CD4-positive, alpha-beta T cell treated with Interleukin-6 at 100 ng/mL for 8 hours (primary cell): ENCODE measurements around the gene SDK1.
"Not testable (repeated sequence)": the region's sequence is repeated elsewhere in the genome, so short reads cannot be mapped to it uniquely, and the experiment has no call there.

Source experiments
- DNase-seq: peaks from one replicate; pipeline ENCODE4 v3.0.0-alpha.2; 2020; ENCODE audit warnings: mixed read lengths, low spot score

Gene SDK1

DNA sequence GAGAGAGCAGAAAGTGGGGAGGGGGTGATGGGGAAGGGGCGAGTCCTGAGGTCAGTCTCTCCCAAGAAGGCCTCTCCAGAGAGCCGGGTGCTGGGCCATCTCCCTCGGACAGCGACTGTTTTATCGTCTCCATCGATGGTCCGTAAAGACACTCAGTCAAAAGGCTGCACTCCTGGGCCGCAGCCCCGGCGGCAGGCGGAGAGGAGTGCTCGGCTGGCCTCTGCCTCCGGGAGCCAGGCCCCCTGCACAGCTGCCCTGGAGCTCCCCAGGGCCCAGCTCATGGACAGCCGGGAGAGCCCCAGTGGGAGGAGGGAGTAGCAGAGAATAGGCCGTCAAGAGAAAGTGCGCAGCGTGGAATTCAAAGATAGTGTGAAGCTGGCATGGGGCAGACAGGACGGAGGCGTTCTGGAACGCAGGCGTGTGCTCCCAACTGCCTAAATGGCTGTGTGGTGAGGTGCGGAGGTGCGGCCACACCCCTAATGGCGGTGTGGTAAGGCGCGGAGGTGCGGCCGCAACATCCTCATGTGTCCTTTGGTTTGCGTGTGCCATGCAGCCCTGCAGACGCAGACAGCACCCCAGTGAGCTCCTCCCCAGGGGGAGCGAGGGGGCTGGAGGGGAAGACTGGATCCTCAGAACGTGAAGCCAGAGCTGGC lies 903.6 kb downstream of the SDK1 start:
- DNase-seq: peak; percentile 27

DNA sequence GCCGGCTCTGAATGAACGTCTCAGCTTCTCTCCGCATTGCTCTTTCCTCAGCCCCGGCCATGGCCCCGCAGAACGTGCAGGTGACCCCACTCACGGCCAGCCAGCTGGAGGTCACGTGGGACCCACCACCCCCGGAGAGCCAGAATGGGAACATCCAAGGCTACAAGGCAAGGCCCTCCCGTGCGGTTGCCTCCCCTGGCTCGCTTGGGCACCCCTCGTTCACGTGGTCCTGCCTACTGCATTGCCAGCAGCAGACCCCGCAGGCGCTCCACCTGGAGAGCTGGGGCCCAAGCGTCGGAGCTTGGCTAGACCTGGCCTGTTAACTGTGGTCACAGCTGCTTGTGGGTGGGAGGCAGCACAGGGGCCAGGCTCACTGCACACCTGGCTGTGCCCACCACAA lies 904.8 kb downstream of the SDK1 start:
- no peak for DNase-seq

DNA sequence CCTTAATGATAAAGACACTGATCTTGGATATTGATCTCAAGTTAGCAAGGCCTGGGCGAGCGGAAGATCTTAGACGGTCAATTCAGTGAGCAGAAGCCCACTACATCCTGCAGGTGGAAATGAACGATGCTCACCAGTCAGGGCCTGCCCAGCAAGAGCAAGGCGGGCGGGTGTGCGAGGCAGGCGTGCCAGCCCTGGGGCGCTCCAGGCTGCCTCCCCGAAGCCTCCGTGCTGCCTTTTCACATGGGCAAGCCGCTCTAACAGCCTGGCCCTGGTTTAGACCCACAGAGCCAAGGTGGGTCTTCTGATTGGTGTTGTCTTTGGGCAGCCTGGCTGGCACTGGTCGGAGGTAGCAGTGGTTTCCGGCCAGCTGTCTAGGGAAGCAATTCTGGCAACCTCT lies 906.0 kb downstream of the SDK1 start:
- DNase-seq: no peak

DNA sequence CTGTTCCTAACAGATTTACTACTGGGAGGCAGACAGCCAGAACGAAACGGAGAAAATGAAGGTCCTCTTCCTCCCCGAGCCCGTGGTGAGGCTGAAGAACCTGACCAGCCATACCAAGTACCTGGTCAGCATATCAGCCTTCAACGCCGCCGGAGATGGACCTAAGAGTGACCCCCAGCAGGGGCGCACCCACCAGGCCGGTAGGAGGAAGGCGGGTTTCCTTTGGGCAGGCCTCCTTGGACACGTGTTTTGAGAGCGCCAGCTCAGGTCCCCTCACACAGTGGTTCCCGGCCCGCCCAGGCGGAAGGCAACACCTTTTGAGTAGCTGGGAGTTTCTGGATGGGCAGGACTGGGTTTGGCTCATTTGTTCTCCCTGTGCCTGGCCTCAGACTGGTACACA lies 907.0 kb downstream of the SDK1 start:
- no peak for DNase-seq

DNA sequence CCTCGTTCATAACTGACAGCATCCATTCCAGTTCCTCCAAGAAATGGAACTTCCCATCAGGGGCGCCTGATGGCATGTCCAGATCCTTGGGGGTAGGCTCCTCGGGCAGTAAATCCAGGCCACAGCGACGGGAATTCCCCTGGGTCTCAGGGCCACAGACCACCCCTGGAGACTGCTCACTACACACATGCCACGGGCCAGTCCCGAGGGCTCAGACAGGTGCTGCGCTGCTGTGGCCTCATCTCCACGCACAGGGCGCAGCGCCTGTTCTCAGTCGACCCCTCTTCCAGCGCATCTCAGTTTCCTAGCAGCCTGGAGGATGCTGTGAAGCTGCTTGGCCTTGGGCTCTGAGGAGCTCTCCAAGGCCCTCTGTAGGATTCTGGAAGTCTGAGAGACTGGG lies 907.5 kb downstream of the SDK1 start:
- no peak for DNase-seq

DNA sequence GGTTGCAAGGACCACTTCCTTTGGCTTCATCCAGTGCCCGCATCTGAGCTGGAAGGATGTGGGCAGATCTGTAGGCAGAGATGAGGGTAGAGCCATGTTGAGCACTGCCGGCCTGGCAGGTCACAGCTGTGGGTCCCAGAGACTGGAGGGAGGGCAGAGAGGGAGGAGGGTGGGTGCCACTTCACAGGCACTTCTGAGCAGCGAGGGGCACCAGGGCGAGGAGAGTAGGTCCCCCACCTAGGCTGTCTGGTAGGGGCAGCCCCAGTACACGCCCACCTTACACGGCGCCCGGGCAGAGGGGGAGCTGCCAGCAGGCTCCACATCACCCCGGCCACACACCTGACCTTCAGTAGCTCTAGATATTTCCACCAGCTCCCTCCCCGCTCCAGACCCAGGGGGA lies 908.1 kb downstream of the SDK1 start:
- DNase-seq: no peak

DNA sequence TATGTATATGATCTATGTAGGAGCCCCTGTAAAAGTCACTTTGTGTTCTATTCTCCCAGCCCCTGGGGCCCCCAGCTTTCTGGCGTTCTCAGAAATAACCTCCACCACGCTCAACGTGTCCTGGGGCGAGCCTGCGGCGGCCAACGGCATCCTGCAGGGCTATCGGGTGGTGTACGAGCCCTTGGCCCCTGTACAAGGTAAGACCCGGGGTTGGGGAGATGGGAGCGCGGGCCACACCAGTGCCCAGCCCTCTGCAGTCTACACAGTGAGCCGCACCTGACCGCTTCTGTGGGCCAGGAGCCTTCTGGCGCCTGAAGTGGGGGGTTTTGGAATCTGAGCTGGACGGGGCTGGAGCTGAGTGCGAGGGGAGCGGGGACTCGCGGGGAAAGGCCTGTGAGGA lies 908.9 kb downstream of the SDK1 start:
- no peak for DNase-seq

DNA sequence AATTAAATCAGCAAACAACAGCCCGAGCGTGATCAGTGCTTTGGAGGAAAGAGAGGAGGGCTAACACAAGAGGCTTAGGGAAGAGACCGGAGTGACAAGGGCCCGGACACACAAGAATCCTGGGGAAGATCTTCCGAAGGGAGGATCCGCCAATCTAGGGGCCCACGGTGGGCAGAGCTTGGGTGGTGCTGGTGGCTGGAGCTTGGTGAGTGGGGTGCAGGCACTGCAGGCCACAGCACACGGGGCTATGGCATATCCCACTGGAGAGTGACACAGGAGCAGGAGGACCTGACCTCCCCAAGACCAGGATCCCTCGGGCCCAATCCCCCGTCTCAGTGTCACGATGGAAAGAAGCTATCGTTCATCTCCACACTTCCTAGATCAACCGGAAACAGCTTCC lies 909.8 kb downstream of the SDK1 start:
- no peak for DNase-seq

DNA sequence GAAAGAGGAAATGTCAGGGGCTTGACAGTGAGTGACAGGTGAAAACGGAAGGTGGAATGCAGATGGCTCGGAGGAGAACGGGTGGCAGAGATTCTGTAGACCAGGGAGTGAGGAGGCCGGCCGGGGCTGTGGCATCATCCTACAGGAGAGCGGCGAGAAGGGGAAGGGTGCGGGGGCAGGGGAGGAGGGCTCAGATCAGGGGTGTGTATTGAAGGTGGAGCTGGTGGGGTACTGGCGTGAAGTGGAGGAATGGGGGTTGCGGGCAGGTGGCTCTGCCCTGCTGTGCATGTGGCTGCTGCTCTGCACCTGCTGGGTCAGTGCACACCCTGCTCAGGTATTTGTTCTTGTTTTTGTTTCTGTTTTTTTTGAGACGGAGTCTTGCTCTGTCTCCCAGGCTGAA lies 910.2 kb downstream of the SDK1 start:
- DNase-seq: no peak

DNA sequence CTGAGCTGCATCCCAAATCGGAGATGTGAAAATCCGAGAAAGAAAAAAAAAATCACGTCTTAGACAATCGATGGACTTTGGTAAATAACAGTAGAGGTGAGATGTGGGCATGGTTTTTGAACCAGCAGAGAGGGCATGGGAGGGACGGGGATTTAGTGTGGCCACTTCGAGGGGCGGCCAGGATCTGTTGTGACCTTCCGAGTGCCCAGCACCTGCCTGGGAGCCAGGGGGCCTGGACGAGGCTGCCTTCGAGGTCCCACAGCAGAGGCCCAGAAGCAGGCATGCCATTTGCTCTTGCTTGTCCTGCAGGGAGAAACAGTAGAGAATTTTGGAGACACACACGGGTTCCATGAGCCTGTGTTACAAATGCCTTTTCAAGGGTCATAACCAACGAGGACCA lies 911.3 kb downstream of the SDK1 start:
- DNase-seq: no peak

DNA sequence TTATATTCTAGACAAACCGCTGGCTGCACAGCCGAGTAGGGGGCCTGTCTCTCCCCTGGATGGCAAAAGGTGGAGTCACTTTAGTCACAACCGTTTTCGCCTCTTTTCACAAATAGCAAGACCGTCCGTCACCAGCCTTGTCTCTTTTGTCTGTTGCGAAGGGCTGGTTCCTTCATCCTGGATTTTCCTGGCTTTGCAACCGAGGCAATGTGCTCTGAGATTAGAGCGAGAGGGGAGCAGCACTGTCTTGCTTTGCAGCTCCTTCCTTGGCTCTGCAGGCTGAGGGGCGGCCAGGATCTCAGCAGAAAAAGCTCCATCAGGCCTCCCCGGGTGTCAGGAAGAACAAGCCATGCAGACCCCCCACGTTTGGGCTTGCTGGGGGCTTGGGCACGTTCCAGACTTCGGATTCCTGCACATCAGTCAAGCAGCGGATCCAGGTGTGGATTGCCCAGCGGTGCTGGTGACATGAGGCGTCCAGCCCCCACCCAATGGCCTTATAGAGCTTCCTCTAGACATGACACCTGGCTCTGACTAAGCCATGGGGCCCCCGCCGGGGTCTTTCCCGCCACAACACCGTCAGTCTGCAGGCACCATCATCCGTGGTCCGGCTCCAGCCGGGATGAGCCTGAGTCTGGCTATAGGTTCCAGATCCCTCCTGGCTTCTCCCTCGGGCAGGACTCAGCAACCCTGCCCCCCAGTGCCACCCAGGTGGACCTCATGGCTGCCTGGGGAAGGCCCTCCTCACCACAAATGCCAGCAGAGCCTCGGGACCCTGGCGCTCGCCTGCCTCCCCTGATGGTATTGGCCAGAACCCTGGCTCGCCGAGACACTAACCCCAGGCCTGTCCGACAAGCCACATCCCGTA lies 913.5 kb downstream of the SDK1 start:
- DNase-seq: no peak

DNA sequence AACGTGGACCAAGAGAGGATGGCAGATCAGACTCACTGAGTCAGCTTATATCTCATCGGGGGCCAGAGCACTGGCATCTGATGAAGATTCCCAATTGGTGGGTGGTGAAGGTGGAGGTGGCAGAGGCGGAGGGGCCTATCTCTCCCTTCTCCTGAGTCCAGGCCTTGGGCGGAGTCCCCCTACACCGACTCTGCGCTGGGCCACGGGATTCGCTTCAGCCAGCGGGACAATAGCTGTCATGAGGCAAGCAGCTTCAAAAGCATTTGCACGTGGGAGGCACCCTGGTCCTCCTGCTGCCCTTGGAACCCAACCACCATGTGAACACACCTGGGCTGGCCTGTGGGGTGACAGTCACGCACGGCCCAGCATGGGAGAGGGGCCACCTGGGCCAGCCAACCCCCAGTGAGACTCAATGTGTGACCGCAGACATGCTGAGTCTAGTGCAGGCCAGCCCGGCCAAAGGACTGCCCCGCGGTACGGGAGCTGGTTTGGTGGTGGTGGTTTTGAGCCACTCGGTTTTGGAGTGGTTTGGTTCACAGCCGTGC lies 914.2 kb downstream of the SDK1 start:
- DNase-seq: no peak

DNA sequence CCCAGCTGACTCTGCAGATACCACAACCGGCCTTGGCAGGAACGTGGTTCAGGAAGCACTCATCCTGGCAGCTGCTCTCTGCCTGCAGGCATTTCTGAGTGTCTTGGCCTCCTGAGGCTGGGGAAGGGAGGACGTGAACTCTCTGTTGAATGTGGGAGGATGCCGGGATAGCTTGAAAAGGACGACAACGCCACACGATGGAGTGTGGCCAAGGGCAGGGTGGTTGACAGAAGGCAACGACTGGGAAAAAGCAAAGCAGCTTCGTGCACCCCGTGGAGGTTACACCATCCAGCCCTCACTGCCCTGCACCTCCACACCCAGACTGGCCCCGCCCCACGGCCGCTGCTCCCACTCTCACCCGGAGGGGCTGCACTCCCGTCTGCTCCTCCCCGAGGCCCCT lies 915.0 kb downstream of the SDK1 start:
- DNase-seq: no peak

DNA sequence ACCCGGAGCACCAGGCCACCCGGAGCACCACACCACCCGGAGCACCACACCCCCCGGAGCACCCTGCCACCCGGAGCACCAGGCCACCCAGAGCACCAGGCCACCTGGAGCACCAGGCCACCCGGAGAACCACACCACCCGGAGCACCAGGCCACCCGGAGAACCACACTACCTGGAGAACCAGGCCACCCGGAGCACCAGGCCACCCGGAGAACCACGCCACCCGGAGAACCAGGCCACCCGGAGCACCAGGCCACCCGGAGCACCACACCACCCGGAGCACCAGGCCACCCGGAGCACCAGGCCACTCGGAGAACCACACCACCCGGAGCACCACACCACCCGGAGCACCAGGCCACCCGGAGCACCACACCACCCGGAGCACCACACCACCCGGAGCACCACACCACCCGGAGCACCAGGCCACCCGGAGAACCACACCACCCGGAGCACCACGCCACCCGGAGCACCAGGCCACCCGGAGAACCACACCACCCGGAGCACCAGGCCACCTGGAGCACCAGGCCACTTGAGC lies 916.1 kb downstream of the SDK1 start:
- not testable (repeated sequence) for DNase-seq

DNA sequence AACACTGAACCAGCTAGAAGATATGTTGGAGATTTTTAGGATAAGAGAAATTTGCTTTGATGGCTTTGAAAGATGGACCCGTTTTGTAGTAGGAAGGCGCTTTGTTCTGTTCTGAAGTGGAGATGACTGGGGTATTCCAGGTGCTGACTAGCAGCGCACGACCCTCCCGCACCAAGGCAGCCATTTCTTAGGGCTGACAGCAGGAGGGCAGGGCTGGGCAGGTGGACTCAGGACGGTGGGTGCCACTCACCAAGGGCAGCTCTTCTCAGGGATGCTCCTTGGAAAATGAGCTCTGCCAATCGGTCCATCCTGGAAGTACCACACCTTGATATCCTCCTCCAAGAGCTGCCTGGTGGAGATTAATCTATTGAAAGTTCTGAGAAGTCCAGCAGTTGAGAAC lies 917.4 kb downstream of the SDK1 start:
- no peak for DNase-seq

DNA sequence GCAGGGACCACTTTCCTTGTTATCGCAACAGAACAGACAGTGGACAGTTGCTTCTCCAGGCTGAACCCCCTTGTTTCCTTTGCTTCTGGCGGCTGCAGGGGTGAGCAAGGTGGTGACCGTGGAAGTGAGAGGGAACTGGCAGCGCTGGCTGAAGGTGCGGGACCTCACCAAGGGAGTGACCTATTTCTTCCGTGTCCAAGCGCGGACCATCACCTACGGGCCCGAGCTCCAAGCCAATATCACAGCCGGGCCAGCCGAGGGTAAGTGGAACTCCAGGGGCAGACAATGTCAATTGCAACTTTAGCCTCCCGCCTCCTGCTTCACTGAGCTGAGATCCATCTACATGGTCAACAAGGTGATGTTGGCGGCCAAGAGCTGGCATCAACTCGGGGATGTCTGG lies 919.0 kb downstream of the SDK1 start:
- DNase-seq: no peak

DNA sequence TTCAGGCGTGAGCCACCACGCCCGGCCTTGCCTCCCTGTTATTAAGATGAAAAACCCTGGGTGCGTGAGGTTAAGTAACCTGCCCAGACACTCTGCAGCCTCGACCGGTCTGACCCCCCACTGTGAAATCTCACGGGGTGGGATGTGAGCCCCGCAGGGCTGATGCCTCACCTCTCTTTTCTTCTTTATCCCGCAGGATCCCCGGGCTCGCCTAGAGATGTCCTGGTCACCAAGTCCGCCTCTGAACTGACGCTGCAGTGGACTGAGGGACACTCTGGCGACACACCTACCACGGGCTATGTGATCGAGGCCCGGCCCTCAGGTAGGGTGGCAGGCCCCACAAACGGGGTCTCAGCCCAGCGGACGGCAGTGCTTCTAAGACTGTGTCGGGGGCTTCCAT lies 920.0 kb downstream of the SDK1 start:
- no peak for DNase-seq

DNA sequence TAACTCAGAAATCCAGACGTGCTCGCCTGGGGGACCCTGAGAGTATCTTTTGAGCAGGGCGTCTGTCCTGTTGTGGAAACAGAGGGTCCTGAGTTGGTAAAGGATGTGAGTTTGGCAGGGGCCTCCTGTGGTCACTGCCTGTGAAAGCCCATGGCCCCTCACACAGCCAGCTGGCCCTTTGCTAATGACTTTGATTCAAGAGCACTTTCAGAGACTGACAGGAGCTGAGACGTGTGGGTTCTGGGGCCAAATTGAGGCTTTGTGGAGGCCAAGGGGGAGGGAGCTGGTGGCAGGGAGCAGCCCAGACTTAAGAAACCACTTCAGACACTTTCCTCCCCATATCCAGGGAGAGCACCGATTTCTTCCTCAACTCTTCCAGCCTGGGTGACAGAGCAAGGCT lies 921.6 kb downstream of the SDK1 start:
- DNase-seq: no peak

DNA sequence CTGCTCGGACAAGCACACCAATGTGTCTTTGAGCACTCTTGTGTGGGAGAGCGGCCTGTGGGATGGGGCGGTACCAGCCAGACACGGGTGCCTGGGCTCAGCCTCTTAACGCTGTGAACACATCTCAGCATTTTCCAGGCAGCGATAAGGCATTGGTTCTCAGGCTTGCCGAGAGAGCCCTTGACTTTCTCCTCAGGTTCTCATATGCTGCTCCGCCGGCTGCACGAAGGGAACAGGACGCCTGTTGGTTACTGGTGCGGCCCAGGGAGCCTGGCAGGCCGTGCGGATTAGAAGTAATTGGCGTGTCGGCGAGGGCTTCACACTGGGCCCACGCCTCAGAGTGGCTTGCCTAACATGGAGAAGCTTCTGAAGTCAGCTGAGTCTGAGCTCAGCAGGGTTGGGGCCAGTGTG lies 924.3 kb downstream of the SDK1 start:
- no peak for DNase-seq

DNA sequence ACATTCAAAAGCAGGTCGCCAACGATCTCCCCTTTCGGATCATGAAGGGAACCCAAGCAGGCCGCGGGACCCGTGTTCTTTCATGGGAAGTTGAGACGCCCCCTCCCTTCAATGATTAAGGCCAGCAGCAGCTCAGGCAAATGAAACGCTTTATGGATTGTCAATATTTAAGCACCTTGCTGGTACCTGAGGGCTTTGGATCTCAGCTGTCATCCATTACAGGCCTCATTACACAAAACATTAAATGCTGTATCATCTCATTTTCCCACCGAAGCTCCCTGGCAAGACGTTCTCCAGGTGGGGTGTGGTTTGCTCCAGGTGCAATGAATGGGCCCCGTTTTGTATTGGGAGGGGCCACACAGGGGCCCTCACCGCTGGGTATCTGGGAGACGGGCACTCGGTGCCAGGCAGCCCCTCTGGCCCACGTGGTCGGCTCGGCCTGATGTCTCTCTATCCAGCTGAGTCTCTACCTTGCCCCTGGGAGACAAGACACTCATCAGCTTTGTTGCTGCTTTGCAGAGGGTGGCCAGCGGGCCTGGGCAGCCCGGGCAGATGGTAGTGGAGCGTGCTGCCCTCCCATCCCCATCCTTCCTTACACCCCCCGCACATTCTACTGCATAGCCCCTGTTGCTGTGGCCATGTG lies 925.0 kb downstream of the SDK1 start:
- DNase-seq: no peak

DNA sequence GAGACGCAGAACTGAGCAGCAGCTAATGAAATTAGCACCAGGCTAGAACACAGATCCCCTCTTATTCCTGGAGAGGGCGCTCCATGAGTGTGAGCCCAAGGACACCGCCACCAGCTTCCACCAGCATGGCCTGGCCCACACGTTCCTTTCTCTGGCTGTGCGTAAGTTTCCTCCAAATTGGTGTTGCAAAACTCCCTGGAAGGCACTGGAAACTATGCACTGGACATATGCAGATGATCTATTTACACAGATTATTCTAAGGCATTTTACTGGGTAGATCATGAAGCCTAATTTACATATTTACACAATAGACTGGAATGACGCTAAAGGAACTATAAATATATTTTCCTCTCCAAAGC lies 925.5 kb downstream of the SDK1 start:
- DNase-seq: no peak

DNA sequence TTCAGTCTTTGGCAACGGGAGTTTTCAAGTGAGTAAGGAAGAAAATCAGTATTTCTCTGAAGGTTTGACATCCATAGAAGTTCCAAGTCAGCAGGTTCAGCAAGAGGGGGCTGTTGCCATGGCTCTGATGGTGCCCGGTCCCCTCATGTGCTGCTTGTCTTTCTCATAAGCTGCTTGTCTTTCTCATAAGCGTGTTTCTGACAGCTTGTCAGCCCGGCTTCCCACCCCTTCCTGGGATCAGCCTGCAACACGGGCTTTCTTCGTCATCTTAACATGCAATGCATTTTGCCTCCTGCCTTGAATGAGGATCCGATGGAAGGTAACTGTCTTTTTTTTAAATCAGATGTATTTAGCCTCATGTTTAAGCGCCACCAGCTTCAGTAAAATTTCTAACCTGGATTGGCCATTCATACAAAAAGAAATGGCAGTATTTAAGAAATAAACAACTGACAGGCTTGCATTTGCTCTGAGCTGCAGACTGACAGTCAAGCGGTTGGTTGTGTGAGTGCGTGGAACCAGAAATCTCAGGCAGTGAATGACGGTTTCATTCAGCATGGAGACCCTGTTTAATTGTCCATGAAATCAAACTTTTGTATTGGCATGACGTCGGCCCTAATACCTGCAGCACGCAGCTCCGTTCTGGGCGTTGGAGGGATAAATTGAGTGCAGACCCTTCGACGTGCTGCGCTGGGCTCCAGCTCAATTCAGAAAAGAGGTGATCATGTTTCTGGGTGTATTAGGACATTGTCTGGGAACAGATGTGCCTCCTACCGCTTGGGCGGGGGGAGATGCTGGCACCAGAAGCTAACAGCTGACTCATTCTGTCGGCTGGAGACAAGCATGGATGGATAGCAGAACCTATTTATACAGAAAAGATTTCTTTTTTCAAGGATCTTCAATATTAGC lies 926.3 kb downstream of the SDK1 start:
- no peak for DNase-seq
